HT1080 (cell line): Measurements from ENCODE around the gene RERE. TPM values are rescaled to one million over a fixed set of nuclear protein-coding genes. Genes with fewer than 3 reads are reported as not detected.
A peak's percentile ranks its signal among the peaks of the same experiment; 100 is the strongest.

Source experiments
- DNase-seq: peaks from one replicate; pipeline ENCODE4 v3.0.0-alpha.2; 2015; ENCODE audit warnings: low read depth
- total RNA-seq: library from RNA; depleted of rRNA; stranded (reverse); fragments of >200 nt; shearing (Covaris generic); gene quantifications from 2 replicates; pipeline ENCODE4 v1.2.3, GENCODE V29; 2014

The RERE gene
- total RNA-seq, 1 experiment from 2014 or later = 12.4 TPM

GRCh38 chr1:8429549-8430110 is 387.8 kb downstream of the RERE start:
- DNase-seq = no peak

GRCh38 chr1:8428441-8428840 is 389.0 kb downstream of the RERE start:
- no peak for DNase-seq

DNA sequence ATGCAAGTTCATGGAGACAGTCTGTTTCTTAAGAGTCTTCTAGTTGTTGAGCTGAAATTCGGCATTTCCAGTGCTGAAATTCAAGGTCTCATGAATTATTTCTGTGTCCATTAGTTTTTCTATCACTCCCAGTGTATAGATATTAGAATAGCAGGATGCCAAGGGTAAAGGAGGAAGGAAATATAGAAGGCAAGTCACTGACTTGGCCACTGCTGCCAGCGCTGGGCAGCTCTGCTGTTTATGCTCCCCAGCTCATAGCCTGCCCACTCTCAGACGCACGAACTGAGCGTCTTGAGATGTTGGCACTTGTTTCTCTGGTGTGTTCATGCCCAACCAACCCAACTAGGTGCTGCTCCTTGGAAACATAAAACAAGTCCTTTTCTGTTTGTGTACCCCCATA is 389.5 kb downstream of the RERE start:
- no peak for DNase-seq

- DNase-seq = no peak
Measured at GRCh38 chr1:8427493-8427892, 389.9 kb downstream of the RERE start.

DNA sequence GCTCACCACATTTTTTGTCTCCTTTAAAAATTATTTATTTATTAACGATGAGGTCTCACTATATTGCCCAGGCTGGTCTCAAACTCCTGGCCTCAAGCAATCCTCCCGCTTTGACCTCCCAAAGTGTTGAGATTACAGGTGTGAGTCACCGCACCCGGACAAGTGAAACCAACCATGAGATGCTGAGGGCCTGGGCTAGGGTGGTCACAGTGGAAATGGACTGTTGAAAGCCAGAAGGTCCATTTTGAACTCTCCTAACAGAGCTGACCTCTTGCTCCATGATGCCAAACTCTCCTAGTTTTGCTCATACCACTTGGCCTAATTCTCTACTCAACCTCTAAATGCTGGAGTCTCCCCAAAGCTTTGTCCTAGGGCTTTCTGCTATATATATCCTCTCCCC is 390.4 kb downstream of the RERE start:
- DNase-seq = no peak

DNA sequence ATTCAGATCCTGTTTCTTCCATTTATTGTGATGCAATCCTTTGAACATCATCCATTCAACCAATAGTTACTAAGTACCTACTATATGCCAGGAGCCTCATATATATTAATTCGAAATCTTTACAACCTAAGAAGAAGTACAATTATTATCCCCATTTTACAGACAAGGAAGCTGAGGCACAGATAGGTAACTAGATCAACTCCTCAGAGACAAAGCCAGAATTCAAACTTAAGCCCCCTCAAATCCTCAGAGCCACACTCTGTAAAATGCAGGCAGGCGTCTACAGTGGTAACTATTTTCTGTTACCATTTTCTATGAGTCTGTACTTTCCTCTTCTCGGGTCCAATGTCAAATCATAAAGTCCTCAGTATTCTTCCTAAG is 391.7 kb downstream of the RERE start:
- DNase-seq = no peak

DNA sequence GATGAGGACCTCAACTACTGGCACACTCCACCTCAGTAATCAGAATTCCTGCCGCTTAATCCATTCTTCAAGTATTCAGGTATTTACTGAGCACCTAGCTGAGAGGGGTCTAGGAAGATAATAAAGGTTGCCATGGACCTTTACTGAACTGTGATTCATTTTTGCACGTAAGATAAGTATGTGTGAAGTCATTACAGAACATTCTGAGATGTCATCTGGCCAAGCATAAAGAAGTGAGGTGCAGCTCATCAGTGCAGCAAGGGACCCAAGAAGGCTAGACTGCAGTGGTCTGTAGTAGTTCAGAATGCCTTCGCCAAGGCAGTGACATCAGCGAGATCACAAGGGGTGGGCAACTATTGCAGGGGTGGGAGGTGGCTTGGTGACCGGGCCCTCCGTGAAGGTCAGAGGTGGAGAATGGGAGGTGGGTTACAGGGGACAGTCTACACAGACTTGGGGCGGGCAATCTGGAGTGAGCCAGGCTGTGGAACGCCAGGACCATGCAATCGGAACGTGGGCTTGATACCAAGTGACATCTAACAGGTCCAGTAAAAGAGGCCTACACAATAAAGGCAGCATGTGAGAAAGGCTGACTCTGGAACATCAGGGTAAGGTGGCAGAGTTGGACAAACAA is 392.2 kb downstream of the RERE start:
- no peak for DNase-seq

- peak; percentile 32 for DNase-seq
Measured at GRCh38 chr1:8424539-8425116, 392.8 kb downstream of the RERE start.

DNA sequence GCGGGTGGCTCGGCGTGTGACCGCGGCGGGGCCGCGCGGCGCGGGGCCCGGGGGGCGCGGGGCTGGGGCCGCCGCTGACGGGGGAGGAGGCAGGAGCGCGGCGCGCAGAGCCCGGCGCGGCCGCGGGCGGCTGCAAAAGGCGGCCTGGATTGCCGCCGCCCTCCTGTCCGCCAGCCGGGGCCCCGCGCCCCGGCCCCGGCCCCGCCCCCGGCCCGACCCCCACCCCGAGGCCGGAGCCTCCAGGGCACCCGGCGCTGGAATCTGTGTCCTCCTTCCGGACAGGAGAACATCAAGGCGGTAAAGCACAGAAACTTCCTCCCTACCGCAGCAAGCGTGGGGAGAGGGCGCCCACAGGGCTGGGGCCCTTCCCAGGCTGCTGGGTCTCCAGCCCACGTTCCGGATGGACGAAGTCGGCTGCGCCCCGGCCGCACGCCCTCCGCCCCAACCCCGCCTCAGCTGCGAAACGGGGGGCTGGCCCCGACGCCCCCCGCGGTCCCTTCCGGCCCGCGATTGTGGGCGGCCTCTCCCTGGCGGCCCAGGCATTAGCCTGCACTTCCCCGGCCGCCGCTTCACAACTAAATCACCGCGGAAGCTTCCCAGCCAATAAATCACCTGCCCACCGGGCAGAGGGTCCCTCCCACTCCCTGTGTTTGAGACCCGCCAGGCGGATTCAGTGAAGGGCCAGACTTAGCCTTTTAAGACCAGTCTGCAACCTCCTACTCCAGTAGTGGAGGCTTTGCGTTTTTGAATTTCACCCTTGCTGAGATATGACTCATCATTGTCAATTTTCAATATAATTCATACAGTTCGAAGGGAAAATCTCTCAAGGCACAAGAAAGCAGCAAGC is 393.5 kb downstream of the RERE start:
- DNase-seq = peak; percentile 66

- DNase-seq = peak; percentile 12
Measured at GRCh38 chr1:8423269-8423691, 394.2 kb downstream of the RERE start.

GRCh38 chr1:8422510-8423268 is 394.8 kb downstream of the RERE start:
- DNase-seq = peak; percentile 22

DNA sequence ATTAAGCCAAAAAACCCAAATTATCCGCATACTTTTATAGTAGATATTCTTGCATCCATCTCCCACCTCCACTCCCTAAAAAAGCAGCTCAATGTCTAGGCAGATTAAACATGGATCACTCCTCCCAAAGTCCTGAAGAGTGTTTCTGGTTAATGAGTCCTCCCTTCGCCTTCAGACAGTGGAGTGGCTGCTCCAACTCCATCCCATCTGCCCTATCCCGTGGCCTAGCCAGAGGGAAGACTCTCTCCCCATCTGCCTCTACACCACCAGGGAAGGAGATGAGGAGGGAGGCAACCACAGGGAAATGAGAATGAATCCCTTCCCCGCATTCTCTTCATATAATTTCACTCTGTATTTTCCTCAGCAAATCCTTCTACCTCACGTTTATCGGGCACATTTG is 395.7 kb downstream of the RERE start:
- no peak for DNase-seq

DNA sequence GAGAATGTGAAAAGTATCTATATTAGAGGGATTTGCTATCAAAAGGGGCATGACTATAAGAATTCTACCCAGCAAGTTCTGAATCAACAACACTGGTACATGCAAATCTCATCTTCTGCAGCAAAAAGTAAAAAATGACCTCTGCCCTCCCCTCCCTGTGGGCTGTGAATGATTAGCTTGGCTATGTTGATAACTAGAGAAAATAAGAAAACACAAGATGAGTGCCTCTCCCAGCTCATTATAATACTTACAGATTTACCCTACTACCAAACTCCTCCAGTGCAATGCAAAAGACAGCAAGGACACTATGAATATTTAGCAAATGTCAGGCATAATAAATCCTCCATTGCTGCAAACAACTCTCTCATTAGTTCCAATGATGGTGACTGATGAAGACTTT is 397.1 kb downstream of the RERE start:
- no peak for DNase-seq

- no peak for DNase-seq
Measured at GRCh38 chr1:8419861-8420260, 397.6 kb downstream of the RERE start.

GRCh38 chr1:8419172-8419571 is 398.3 kb downstream of the RERE start:
- no peak for DNase-seq

GRCh38 chr1:8418301-8418700 is 399.1 kb downstream of the RERE start:
- no peak for DNase-seq

GRCh38 chr1:8417625-8418024 is 399.8 kb downstream of the RERE start:
- DNase-seq = no peak

- DNase-seq = no peak
Measured at GRCh38 chr1:8416881-8417280, 400.6 kb downstream of the RERE start.

DNA sequence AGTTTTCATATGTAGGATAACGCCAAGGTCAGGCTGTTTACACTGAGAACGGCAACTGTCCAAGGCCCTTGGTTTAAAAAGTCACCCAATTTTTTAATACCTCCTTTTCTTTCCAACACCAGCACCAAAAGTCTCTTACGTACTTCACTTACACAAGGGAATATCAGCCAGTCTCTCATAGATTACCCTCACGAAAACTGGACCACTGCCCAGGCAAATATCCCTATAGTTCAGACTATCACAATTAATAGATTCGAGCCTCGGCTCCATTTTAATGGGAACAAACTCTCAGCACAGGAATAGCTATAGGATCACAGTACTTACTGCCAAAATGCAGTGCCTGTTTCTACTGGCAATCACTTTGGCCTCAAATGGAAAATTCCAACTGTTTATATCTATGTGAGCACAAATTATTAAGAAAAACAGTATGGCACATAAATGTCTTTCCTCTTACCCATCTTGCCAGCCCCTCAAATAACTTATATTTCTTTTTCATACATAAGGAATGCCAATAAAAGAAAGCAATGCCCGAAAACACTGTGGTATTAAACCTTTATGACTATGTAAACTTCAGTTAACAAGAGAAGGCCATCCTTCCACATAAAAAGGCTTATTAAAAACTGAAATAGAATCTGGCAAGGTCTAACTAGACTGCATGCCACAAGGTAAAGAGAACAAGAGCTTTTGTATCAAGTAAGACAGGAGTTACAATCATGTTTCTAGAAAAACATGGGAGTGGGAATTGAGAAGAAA is 401.7 kb downstream of the RERE start:
- no peak for DNase-seq

DNA sequence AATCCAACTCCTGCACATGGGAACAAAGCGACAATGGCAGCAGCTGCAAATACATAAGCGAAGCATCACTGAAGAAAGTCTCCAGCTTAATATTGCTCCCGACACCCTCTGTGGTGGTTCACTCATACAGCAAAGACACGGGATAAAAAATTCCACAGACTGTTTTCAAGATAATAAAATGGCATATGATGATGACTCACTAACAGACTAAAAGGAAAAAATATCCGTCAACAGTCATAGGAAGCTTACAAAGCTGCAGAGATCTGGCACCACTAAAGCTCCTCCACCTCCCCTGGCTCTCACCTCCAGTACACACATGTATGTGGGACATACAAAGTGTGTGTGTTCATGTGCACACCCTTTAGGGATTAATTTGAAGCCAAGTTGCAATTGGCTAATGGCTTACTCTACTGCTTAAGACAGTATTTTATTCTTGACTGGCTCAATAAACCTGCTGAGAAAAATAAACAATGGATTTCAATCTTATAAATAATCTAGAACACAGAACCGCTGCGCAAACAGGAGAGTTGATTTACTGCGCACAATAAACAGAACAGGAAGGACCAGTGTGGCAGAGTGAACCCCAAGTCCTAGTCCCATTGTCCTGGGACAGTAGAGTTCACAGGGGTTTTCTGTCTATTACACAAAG is 405.1 kb downstream of the RERE start:
- DNase-seq = peak; percentile 86
